GM23248 (cell line): ENCODE results near the gene SMIM15. TPM values are rescaled to one million over a fixed set of nuclear protein-coding genes. Genes with fewer than 3 reads are reported as not detected.

Experiments
- DNase-seq: peaks from one replicate; pipeline ENCODE4 v3.0.0-alpha.2; 2015
- H2AFZ ChIP-seq: fragments of 200-600 bp; sonication (generic); 2 replicates; pipeline ENCODE4 v1.6.1; 2016; ENCODE audit warnings: antibody characterized with exemption
- H3F3A ChIP-seq: fragments of 200-600 bp; sonication (generic); 2 replicates; pipeline ENCODE4 v1.6.1; 2016; ENCODE audit warnings: mild to moderate bottlenecking, antibody characterized with exemption, mixed run types; ENCODE audit not compliant: insufficient read depth
- H3K27ac ChIP-seq: fragments of 200-600 bp; sonication (generic); 2 replicates; pipeline ENCODE4 v1.5.1; 2016; ENCODE audit warnings: mild to moderate bottlenecking
- H3K27me3 ChIP-seq: fragments of 200-600 bp; sonication (generic); replicated peaks from 2 replicates; pipeline ENCODE4 v1.6.1; 2016; ENCODE audit warnings: mild to moderate bottlenecking; ENCODE audit not compliant: insufficient read depth
- H3K36me3 ChIP-seq: fragments of 200-600 bp; sonication (generic); 2 replicates; pipeline ENCODE4 v1.6.1; 2016; ENCODE audit warnings: low read depth, mild to moderate bottlenecking
- H3K4me1 ChIP-seq: fragments of 200-600 bp; sonication (generic); 2 replicates; pipeline ENCODE4 v1.6.1; 2016; ENCODE audit warnings: mild to moderate bottlenecking; ENCODE audit not compliant: insufficient read depth
- H3K4me2 ChIP-seq: fragments of 200-600 bp; sonication (generic); one replicate; pipeline ENCODE4 v1.6.1; 2016; ENCODE audit warnings: mild to moderate bottlenecking; ENCODE audit not compliant: unreplicated experiment
- H3K4me3 ChIP-seq: fragments of 200-600 bp; sonication (generic); 2 replicates; pipeline ENCODE4 v1.5.1; 2016; ENCODE audit warnings: mild to moderate bottlenecking
- H3K79me2 ChIP-seq: fragments of 200-600 bp; sonication (generic); 2 replicates; pipeline ENCODE4 v1.6.1; 2016; ENCODE audit warnings: mild to moderate bottlenecking; ENCODE audit not compliant: insufficient read depth
- H3K9ac ChIP-seq: fragments of 200-600 bp; sonication (generic); 2 replicates; pipeline ENCODE4 v1.6.1; 2016; ENCODE audit warnings: mild to moderate bottlenecking
- H3K9me2 ChIP-seq: fragments of 200-600 bp; sonication (generic); 2 replicates; pipeline ENCODE4 v1.6.1; 2016; ENCODE audit warnings: mixed run types, mild to moderate bottlenecking, moderate library complexity; ENCODE audit not compliant: insufficient read depth
- H3K9me3 ChIP-seq: fragments of 200-600 bp; sonication (generic); one replicate; pipeline ENCODE4 v1.6.1; 2017; ENCODE audit warnings: low read depth
- H4K20me1 ChIP-seq: fragments of 200-600 bp; sonication (generic); 2 replicates; pipeline ENCODE4 v1.6.0; 2016; ENCODE audit not compliant: insufficient read depth
- EZH2 ChIP-seq: fragments of 200-600 bp; sonication (generic); IDR thresholded peaks from 2 replicates; pipeline ENCODE4 v1.6.1; 2018; ENCODE audit warnings: antibody characterized with exemption, mild to moderate bottlenecking; ENCODE audit not compliant: insufficient read depth, poor library complexity, severe bottlenecking
- EZH2phosphoT487 ChIP-seq: fragments of 200-600 bp; sonication (generic); IDR thresholded peaks from 2 replicates; pipeline ENCODE4 v1.6.1; 2018; ENCODE audit warnings: antibody characterized with exemption, moderate library complexity, mild to moderate bottlenecking, low read depth; ENCODE audit not compliant: insufficient read depth
- WGBS, 2 experiments: methylation state at CpG; one replicate each; pipeline ENCODE4 v1.1.6; 2015 to 2017; ENCODE audit warnings: low lambda C conversion rate in 2 of 2, low coverage in 1 of 2; ENCODE audit errors: missing lambda C conversion rate in 2 of 2; 5-methylcytosine and 5-hydroxymethylcytosine counted together
- in situ Hi-C: fragments of 300-500 bp; cut with MboI; formaldehyde crosslinking; loops from 2 replicates; pipeline ENCODE4 v1.15.0; 2020
- polyA plus RNA-seq: library from polyadenylated mRNA; unstranded; fragments of >200 nt; fragmentation: Nextera tagmentation; extraction: Ambion mirVana; gene quantifications from 2 replicates; pipeline ENCODE4 v1.2.1, GENCODE V29; 2016
- total RNA-seq: library from RNA; depleted of rRNA; stranded (reverse); fragments of >200 nt; shearing (Covaris generic); gene quantifications from 2 replicates; pipeline ENCODE4 v1.2.3, GENCODE V29; 2014

Gene SMIM15
- total and polyA plus RNA-seq, 2 experiments from 2014 or later: 39.6 to 58.8 TPM

DNA sequence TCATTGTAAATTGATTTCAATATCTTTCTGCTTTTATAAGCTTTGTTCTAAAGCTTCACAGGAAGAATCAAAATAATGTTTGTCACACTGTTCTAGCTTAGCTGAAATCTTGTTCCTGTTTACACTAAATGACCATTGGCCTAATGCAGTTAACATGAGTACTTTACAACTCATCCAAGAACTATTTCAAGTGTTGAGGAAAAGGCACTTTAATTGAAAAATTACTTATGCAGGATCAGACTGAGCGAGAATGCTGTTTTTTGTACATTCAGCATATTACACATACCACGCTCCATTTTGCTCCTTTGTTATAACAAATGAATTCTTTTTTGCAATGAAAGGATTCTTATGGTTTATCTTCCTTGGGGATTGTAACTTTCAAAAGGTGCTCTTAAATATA lies 22.4 kb upstream of the SMIM15 start:
- Histone ChIP-seq H3K9ac (no peak overlapping the region), H3K27ac (no peak overlapping the region), H3K4me1 (peaks cover 13% of the 10 kb centered on the region; the same call in 1 of the 2 replicates), H3K4me2 (peak overlapping the region; percentile 24), H4K20me1 (no peaks in the 10 kb centered on the region), H3K79me2 (no peaks in the 10 kb centered on the region), H3K9me3 (no peaks in the 10 kb centered on the region), H3F3A (no peaks in the 10 kb centered on the region), H3K4me3 (no peak overlapping the region), H3K9me2 (no peaks in the 10 kb centered on the region), H2AFZ (peak overlapping the region; percentile 34), H3K36me3 (no peaks in the 10 kb centered on the region), H3K27me3 (no peaks in the 10 kb centered on the region)
- 52 to 54% methylated on average over 2 of the region's 2 CpGs for WGBS, 2 experiments
- in situ Hi-C loops: no loop called here
- DNase-seq: peak; percentile 33
- TF ChIP-seq EZH2 (no peak), EZH2phosphoT487 (no peak)

DNA sequence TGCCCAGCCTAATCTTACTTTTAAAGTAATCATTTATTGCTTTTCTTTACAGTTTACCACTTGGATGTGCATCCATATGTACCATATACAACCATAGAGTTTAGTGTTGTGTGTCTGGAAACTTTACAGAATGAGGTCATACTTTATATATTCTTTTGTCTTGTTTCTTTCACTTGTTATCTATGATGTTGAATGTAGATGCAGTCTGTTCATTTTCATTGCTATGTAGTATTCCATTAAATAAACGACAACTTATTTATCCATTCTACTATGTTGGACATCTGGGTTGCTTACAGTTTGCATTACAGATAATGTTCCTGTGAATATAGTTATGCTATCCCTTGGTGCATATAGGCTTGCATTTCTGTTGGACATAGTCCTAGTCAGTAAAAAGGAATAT lies 21.3 kb upstream of the SMIM15 start:
- Histone ChIP-seq H3K9me2 (no peaks in the 10 kb centered on the region), H3K27me3 (no peaks in the 10 kb centered on the region), H4K20me1 (no peaks in the 10 kb centered on the region), H3K4me3 (no peak overlapping the region), H3K4me2 (no peak overlapping the region), H3K79me2 (no peaks in the 10 kb centered on the region), H2AFZ (no peak overlapping the region), H3K36me3 (no peaks in the 10 kb centered on the region), H3K27ac (no peak overlapping the region), H3K9ac (no peak overlapping the region), H3F3A (no peaks in the 10 kb centered on the region), H3K4me1 (peaks cover 13% of the 10 kb centered on the region; the same call in 1 of the 2 replicates), H3K9me3 (no peaks in the 10 kb centered on the region)
- 93 to 96% methylated on average over 1 of the region's 1 CpG for WGBS, 2 experiments
- in situ Hi-C loops: no loop called here
- DNase-seq: no peak
- TF ChIP-seq EZH2: no peak

DNA sequence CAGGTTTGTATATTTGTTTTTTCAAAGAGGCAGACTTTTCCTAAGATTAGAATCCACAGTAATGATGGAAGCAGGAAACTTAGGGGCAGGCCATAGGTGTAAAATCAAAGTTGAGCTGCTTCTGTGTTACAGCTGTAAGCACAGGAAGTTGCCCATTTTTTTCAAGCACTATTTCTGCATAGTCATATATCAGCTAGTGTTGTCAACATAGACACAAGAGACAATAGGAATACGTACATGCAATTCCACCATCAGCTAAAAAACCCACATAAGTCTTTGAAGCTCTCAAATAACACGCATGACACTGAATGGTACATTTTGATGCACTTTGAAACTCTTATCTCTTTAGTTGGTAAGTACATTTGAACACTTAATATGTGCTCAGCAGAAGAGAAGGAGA lies 20.2 kb upstream of the SMIM15 start:
- in situ Hi-C loops: no loop called here
- H3K4me1 ChIP-seq: peaks cover 13% of the 10 kb centered on the region; the same call in 1 of the 2 replicates
- H4K20me1 ChIP-seq: no peaks in the 10 kb centered on the region
- WGBS, 2 experiments: 95 to 97% methylated on average over 2 of the region's 2 CpGs
- H3K9ac ChIP-seq: no peak overlapping the region
- no peak for DNase-seq
- no peak overlapping the region for H3K4me2 ChIP-seq
- H3K9me2 ChIP-seq: no peaks in the 10 kb centered on the region
- no peaks in the 10 kb centered on the region for H3K27me3 ChIP-seq
- no peaks in the 10 kb centered on the region for H3K9me3 ChIP-seq
- no peaks in the 10 kb centered on the region for H3K36me3 ChIP-seq
- H3K27ac ChIP-seq: no peak overlapping the region
- no peak overlapping the region for H2AFZ ChIP-seq
- H3K79me2 ChIP-seq: no peaks in the 10 kb centered on the region
- no peak overlapping the region for H3K4me3 ChIP-seq
- H3F3A ChIP-seq: no peaks in the 10 kb centered on the region
- no peak for TF ChIP-seq EZH2
- TF ChIP-seq EZH2phosphoT487: no peak

GRCh38 chr5:61180886-61181285 lies 18.6 kb upstream of the SMIM15 start:
- no peaks in the 10 kb centered on the region for H4K20me1 ChIP-seq
- H3K36me3 ChIP-seq: no peaks in the 10 kb centered on the region
- H3K9me2 ChIP-seq: no peaks in the 10 kb centered on the region
- no peaks in the 10 kb centered on the region for H3K79me2 ChIP-seq
- 46 to 53% methylated on average over 2 of the region's 2 CpGs for WGBS, 2 experiments
- H3K4me2 ChIP-seq: peak overlapping the region; percentile 84
- no peaks in the 10 kb centered on the region for H3K27me3 ChIP-seq
- DNase-seq: peak; percentile 11
- peaks cover 13% of the 10 kb centered on the region; the same call in 1 of the 2 replicates for H3K4me1 ChIP-seq
- in situ Hi-C loops: no loop called here
- no peaks in the 10 kb centered on the region for H3F3A ChIP-seq
- H3K27ac ChIP-seq: no peak overlapping the region
- H3K9ac ChIP-seq: peak overlapping the region; percentile 76
- TF ChIP-seq EZH2: no peak
- TF ChIP-seq EZH2phosphoT487: no peak
- no peaks in the 10 kb centered on the region for H3K9me3 ChIP-seq
- H2AFZ ChIP-seq: peak overlapping the region; percentile 93
- H3K4me3 ChIP-seq: peak overlapping the region; percentile 71

DNA sequence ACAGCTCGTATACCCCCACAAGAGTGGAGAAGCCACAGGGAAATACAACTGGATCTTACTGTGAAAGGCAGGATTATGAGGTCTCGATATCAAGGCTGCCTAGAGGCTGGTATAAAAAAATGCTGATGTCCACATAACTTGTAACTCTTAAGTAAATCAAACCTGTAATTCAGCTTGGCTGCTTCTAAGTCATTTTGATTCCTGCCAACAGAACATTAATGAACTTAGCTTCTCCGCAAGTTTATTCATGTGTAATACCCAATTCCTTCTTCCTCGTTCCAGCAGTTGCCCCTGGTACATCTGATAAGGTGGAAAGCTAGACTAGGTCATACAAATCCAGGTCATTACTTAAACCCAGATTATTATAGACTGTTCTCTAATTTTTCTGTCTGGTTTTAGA lies 16.4 kb upstream of the SMIM15 start:
- Histone ChIP-seq H4K20me1 (no peaks in the 10 kb centered on the region), H3K27ac (no peak overlapping the region), H3F3A (no peaks in the 10 kb centered on the region), H3K9ac (no peak overlapping the region), H3K9me2 (no peaks in the 10 kb centered on the region), H3K9me3 (no peaks in the 10 kb centered on the region), H2AFZ (no peak overlapping the region), H3K4me3 (no peak overlapping the region), H3K79me2 (no peaks in the 10 kb centered on the region), H3K4me1 (no peaks in the 10 kb centered on the region), H3K4me2 (no peak overlapping the region), H3K27me3 (no peaks in the 10 kb centered on the region), H3K36me3 (no peaks in the 10 kb centered on the region)
- no peak for DNase-seq
- in situ Hi-C loops: no loop called here
- 79 to 81% methylated on average over 4 of the region's 4 CpGs for WGBS, 2 experiments
- no peak for TF ChIP-seq EZH2phosphoT487
- no peak for TF ChIP-seq EZH2
